Brain pericyte (primary cell): ENCODE measurements around the gene ALG1.
"Not testable (repeated sequence)": the region's sequence is repeated elsewhere in the genome, so short reads cannot be mapped to it uniquely, and the experiment has no call there.

ENCODE experiments used
- DNase-seq: peaks from one replicate; pipeline ENCODE4 v3.0.0-alpha.2; 2012; ENCODE audit warnings: low read depth, low spot score

ALG1 gene

GRCh38 chr16:5098221-5099159 is 26.8 kb downstream of the ALG1 start:
- not testable (repeated sequence) for DNase-seq

- not testable (repeated sequence) for DNase-seq
Measured at GRCh38 chr16:5099174-5099573, 27.5 kb downstream of the ALG1 start.

- DNase-seq = not testable (repeated sequence)
Measured at GRCh38 chr16:5103296-5104032, 31.8 kb downstream of the ALG1 start.

DNA sequence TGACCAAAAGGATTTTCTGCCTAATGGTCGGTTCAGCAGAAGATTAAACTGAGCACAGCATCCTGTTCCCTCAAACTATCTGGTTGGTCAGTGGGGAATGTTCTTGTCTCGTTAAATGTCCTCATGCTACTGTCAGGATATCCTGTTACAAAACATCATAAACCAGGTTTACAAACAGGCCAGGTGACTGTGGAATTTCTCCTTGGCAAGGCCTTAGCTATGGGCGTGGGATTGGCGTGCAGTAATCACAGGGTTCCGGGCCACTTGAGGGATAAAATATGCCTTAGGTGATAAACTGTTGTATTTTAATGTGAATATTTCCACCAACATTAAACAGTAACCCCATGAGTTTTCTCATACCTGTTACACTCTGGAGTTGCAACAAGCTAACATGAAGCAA is 33.4 kb downstream of the ALG1 start:
- DNase-seq = not testable (repeated sequence)

DNA sequence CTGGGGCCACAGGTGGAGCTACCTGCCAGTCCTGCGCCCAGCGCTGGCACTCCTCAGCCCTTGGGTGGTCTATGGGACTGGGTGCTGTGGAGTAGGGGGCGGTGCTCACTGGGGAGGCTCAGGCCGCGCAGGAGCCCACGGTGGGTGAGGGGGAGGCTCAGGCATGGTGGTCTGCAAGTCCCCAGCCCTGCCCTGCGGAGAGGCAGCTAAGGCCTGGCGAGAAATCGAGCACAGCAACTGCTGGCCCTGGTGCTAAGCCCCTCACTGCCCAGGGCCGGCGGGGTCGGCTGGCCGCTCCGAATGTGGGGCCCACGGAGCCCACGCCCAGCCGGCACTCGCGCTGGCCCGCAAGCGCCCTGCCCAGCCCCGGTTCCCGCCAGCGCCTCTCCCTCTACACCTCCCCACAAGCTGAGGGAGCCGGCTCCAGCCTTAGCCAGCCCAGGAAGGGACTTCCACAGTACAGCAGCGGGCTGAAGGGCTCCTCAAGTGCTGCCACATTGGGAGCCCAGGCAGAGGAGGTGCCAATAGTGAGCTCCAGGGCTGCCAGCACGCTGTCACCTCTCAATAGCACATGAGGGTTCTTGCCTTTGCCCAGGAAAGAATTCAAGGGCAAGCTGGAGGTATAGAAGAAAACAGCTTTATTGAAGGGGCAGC is 37.0 kb downstream of the ALG1 start:
- no peak for DNase-seq

DNA sequence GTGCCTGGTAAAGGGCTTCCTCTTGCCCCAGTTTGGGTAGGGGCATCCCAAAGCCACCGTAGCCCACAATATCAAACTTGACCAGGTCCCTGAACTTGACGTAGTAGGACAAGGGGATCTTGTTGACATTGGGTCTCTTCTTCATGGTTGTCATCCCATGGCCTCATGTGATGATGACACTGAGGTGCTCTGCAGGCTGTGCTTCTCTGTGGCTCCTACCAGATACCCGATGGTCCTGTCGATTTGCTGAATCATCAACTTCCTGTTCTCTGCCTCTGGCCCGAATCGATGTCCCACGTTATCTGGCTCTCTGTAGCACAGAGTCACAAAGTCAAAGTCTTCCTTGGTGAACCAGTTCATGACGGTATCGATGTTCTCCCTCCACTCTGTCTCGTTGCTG is 39.3 kb downstream of the ALG1 start:
- not testable (repeated sequence) for DNase-seq

DNA sequence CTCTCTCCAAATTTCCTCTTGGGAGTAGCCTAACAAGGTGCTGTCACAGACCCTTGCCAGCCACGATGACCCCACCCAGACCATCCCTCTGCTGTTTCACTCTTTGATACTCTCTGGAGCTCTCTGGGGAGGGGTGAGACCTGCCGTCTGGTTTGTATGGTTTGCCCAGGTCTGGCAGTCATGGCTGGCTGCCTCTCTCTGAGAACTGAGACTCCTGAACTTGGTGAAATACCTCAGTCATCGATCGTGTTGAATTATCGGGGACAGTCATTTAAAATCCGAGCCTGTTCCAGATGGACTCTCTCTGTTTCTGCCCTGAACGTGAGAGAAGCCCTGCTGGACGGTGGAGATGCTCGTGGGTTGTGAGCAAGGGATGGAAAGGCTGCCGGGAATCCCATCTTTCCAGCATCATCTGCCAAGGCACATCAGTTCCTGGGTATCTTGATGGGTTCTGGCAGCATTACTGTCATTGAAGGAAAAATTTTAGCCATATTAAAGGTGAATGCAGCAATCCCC is 45.2 kb downstream of the ALG1 start:
- DNase-seq = not testable (repeated sequence)

DNA sequence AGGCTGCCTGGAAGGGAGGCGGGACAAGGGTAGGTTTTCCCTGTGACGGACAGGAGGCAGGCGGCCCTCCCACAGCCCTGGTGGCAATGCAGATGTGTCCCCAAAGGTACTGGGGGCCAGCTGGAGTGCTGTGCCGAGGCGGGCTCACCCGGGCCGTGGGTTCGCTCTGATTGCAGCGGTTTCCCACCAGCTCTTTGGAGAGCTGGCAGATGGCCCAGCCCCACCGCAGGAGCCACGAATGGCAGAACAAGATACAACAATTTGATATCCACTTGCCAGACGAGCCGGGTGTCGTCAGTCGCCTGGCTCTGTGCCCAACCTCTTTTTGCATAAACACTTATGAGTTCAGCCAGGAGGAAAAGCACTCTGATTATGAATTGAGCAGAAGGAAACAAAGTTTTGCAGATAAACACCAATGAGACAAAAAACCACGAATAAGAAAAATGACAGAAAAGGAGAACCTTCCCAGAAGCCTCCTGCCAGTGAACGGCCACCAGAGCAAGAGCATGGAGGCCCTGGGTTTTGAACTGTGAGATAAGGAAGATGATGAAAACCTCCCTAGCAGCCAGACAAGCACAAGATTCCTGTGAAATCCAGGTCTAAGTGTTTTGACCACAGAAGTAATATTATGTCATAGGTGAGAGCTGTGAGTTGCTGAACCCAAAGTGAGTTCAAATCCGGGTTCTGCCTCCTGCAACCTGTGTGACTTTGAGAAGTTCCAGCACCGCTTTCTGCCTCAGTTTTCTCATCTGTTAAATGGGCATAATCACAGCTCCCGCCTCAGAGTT is 45.9 kb downstream of the ALG1 start:
- not testable (repeated sequence) for DNase-seq

DNA sequence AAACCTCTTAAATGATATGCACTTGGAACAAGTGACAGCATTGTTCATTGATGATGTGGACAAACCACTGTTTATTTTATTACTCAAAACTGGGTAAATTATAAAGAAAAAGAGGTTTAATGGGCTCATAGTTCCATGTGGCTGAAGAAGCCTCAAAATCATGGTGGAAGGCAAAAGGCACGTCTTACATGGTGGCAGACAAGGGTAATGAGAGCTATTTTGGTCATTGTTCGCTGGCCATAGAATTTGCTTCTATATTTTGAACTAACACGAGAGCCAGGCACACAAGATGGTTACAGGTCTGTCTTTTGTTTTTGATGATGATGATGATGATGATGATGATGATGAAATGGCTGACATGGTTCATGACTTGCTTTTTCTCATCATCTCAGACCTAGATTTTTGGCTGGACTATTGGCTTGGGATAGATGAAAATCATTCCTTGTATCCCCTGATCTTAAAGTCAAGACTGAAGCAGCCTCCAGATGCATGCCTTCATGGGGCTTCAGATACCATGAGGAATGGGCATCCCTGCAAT is 59.9 kb downstream of the ALG1 start:
- DNase-seq = not testable (repeated sequence)

- DNase-seq = not testable (repeated sequence)
Measured at GRCh38 chr16:5132915-5133600, 61.4 kb downstream of the ALG1 start.

DNA sequence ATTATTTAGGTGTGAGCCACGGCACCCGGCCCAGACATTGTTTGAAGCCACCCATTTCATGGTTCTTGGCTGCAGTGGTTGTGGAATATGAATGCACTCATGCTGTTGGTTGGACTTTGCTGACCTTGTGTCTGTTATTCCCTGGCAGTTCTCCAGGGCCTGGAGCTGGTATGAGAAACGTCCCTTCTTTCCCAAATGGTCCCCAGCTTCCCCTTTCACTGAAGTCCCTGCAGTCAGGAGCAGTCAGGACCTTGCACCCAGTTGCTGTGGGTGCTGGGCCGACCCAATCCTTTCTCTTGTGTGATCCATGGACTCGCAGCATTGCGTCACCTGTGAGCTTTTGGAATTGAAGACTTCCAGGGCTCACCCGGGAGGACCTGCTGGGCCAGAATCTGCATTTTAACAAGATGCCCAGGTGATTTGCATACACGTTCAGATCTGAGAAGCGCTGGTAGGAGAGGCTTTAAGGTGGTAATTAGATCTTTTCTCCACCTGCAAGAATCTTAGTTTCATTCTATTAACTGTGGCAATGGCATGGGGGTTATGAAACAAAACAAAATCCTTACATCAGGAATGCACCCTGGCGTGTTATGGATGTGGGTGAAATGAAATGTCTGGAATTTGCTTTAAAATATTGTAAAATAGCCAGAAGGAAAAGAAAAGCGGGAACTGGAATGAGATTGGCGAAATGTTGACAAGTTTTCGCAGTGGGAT is 63.3 kb downstream of the ALG1 start:
- not testable (repeated sequence) for DNase-seq
